Endothelial cell (in vitro differentiated cells): ENCODE measurements around the gene EZR. TPM values are rescaled to one million over a fixed set of nuclear protein-coding genes. Genes with fewer than 3 reads are reported as not detected.
"Not testable (repeated sequence)": the region's sequence is repeated elsewhere in the genome, so short reads cannot be mapped to it uniquely, and the experiment has no call there.

Source experiments
- DNase-seq: peaks from one replicate; pipeline ENCODE4 v3.0.0; 2021; ENCODE audit warnings: low spot score
- H3K27ac Mint-ChIP-seq: one replicate; pipeline ENCODE4 v1.8.0; 2021; ENCODE audit warnings: mixed read lengths, inconsistent platforms; ENCODE audit not compliant: unreplicated experiment
- H3K27me3 Mint-ChIP-seq: one replicate; pipeline ENCODE4 v1.8.0; 2021; ENCODE audit warnings: mild to moderate bottlenecking, moderate library complexity, mixed read lengths, inconsistent platforms; ENCODE audit not compliant: unreplicated experiment
- H3K36me3 Mint-ChIP-seq: one replicate; pipeline ENCODE4 v1.8.0; 2021; ENCODE audit warnings: mild to moderate bottlenecking, low read depth, mixed read lengths, inconsistent platforms; ENCODE audit not compliant: unreplicated experiment
- H3K4me1 Mint-ChIP-seq: one replicate; pipeline ENCODE4 v1.8.0; 2021; ENCODE audit warnings: mild to moderate bottlenecking, mixed read lengths, inconsistent platforms; ENCODE audit not compliant: unreplicated experiment
- H3K4me3 Mint-ChIP-seq: one replicate; pipeline ENCODE4 v1.8.0; 2021; ENCODE audit warnings: mild to moderate bottlenecking, mixed read lengths, inconsistent platforms; ENCODE audit not compliant: unreplicated experiment
- H3K9me3 Mint-ChIP-seq: one replicate; pipeline ENCODE4 v1.8.0; 2021; ENCODE audit warnings: mixed read lengths, inconsistent platforms; ENCODE audit not compliant: unreplicated experiment
- total RNA-seq: library from RNA; stranded (reverse); fragmentation: NEBNext Ultra II Directional; extraction: Animal tissue kit (Norgen Biotek cat#: 25700); gene quantifications from one replicate; pipeline ENCODE4 v1.2.1, GENCODE V29; 2021; ENCODE audit not compliant: unreplicated experiment
- TF ChIP-seq, protein P1 (sequence below): fragments of 200-600 bp; sonication (generic); IDR thresholded peaks from one replicate; pipeline ENCODE4 v1.5.0; 2021; ENCODE audit warnings: antibody characterized with exemption; ENCODE audit not compliant: unreplicated experiment

Gene EZR
- total RNA-seq, 1 donor from 2014 or later, result 125 TPM

DNA sequence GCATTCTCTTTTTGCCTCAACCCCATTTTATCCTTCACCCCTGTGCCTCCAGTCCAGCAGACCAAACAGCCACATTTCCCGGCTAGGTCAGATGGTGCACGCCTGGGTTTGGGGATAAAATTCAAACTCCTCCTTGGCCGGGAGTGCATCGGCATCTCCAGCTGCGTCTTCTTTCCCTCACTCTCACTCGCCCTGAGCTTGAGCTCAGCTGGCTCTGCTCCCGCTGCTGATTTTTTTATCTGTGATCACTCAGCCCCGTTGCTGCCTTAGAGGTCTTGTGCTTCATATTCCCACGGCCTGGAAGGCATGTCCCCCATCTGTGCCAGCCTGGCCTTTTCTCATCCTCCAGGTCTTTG is 6.8 kb upstream of the EZR start:
- TF ChIP-seq, protein P1, sequence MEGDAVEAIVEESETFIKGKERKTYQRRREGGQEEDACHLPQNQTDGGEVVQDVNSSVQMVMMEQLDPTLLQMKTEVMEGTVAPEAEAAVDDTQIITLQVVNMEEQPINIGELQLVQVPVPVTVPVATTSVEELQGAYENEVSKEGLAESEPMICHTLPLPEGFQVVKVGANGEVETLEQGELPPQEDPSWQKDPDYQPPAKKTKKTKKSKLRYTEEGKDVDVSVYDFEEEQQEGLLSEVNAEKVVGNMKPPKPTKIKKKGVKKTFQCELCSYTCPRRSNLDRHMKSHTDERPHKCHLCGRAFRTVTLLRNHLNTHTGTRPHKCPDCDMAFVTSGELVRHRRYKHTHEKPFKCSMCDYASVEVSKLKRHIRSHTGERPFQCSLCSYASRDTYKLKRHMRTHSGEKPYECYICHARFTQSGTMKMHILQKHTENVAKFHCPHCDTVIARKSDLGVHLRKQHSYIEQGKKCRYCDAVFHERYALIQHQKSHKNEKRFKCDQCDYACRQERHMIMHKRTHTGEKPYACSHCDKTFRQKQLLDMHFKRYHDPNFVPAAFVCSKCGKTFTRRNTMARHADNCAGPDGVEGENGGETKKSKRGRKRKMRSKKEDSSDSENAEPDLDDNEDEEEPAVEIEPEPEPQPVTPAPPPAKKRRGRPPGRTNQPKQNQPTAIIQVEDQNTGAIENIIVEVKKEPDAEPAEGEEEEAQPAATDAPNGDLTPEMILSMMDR, result no peak
- no peak overlapping the region for H3K4me3 Mint-ChIP-seq
- H3K4me1 Mint-ChIP-seq, result peaks cover 16% of the 10 kb centered on the region
- H3K27ac Mint-ChIP-seq, result no peak overlapping the region
- H3K36me3 Mint-ChIP-seq, result no peaks in the 10 kb centered on the region
- DNase-seq, result no peak
- H3K27me3 Mint-ChIP-seq, result peaks cover 3% of the 10 kb centered on the region
- H3K9me3 Mint-ChIP-seq, result no peaks in the 10 kb centered on the region

DNA sequence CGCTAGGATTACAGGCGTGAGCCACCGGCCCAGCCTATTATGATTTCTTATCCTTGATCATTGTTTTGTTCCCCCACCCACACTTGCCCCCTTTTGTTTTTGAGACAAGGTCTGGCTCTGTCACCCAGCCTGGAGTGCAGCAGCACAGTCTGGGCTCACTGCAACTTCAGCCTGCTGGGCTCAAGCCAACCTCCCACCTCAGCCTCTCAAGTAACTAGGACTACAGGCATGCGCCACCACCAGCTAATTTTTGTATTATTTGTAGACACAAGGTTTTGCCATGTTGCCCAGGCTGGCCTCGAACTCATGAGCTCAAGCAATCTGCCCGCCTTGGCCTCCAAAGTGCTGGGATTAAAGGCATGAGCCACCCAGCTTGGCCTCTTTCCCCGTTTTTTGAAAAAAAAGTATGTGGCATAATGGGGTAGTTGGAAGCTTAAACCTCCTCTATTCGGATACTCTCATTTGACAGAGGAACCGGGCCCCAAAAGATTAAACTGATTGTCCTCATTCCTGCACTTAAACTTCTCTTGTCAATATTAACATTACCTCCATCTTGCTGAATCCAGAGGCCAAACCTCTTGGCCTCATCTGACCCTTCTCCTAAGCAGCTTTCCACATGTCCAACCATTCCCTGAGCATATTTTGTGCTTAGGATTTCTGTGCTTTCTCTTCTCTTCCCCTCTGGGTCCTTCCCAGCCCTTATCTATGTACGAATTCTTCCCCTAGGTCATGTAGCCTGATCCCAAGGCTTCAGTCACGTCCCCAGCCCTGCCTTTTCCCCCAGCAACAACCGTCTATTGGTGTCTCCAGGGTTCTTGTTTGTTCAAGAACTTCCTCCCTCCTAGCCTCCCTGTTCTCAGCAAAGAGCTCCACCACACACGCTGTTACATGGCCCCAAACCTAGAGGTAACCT is 6.1 kb upstream of the EZR start:
- Mint-ChIP-seq H3K27ac (no peak overlapping the region), H3K9me3 (no peaks in the 10 kb centered on the region), H3K27me3 (peaks cover 3% of the 10 kb centered on the region), H3K4me3 (no peak overlapping the region), H3K4me1 (peaks cover 16% of the 10 kb centered on the region), H3K36me3 (no peaks in the 10 kb centered on the region)
- DNase-seq, result no peak
- TF ChIP-seq, protein P1, result no peak

DNA sequence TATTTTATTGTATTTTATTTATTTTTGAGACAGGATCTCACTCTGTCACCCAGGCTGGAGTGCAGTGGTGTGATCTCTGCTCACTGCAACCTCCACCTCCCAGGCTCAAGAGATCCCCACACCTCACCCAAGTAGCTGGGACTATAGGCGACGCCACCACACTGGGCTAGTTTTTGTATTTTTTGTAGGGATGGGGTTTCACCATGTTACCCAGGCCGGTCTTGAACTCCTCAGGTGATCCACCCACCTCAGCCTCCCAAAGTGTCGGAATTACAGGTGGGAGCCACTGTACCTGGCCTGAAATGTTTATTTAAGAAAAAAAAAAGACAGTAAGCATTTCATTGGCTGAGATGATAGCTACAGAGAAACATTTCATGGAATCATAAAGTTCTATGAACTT is 4.4 kb upstream of the EZR start:
- not testable (repeated sequence) for H3K9me3 Mint-ChIP-seq, H3K4me3 Mint-ChIP-seq, DNase-seq, H3K27me3 Mint-ChIP-seq, H3K36me3 Mint-ChIP-seq, H3K27ac Mint-ChIP-seq
- peaks cover 23% of the 10 kb centered on the region for H3K4me1 Mint-ChIP-seq

DNA sequence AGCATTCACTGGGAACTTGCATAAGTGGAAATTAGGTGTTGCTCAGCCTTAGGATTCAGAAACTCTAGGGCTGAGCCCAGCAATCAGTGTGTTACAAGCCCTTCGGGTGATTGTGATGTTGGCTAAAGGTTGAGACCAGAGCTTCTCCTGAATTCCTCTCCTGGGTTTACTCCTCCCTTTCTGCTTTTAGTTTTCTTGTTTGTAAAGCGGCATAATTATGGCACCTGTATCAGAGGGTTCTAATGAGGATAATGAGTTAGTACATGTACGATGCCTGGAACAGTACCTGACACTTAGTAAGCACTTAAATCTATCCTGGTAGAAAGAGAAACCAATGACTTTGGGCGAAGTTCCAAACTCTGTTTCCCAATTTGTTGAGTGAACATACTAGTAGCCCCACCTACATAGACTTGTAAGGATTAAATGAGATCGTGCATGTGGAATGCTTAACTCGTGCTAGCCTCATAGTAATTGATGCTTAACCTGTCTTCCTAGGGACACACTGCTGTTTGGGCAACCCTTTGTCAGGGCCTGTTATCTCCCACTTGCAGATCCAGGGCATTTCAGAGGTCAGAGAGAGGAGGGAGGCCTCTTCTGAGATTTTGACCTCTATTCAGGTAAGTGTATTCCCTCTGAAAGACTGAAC is 932 bp upstream of the EZR start:
- H3K4me3 Mint-ChIP-seq, result peak overlapping the region; percentile 89
- H3K9me3 Mint-ChIP-seq, result no peaks in the 10 kb centered on the region
- DNase-seq, result no peak
- TF ChIP-seq, protein P1, result no peak
- peak overlapping the region; percentile 79 for H3K27ac Mint-ChIP-seq
- peaks cover 27% of the 10 kb centered on the region for H3K4me1 Mint-ChIP-seq
- H3K36me3 Mint-ChIP-seq, result peaks cover 20% of the 10 kb centered on the region
- H3K27me3 Mint-ChIP-seq, result peaks cover 5% of the 10 kb centered on the region

DNA sequence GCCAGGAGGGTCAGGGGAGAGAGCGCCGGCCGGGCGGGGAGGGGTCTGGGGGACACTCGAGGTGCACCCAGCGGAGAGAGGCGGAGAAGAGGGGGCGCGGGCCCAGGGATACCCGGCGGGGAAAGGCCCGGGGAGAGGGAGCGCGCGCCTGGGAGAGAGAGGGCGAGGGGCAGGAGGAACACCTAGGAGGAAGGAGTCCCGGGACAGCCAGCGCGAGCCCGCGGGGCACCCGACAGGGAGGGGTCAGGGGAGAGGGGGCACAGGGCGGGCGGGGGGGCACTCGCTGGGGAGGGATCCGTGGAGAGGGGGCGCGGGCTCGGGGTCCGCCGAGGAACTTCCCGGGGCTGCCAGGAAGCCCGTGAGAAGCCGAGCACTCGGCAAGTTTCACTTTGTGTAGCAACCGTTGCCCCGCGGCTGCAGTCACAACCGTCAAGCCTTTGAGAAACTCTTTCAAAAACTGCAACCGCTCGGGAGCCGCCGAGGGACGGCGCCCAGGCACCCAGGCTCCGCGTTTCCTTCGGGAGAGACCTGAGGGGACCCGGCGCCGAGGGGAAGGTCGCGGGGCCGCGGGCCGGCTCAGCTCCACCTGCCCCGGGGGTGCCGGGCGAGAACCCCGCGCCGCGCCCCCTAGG is 471 bp downstream of the EZR start:
- DNase-seq, result peak; percentile 67
- TF ChIP-seq, protein P1, result no peak
- Mint-ChIP-seq H3K27me3 (peaks cover 5% of the 10 kb centered on the region), H3K27ac (no peak overlapping the region), H3K9me3 (no peaks in the 10 kb centered on the region), H3K4me1 (peaks cover 39% of the 10 kb centered on the region), H3K36me3 (peaks cover 28% of the 10 kb centered on the region), H3K4me3 (peak overlapping the region; percentile 71)
